K562 (cell line): ENCODE measurements around the gene PTCH1. TPM values are rescaled to one million over a fixed set of nuclear protein-coding genes. Genes with fewer than 3 reads are reported as not detected.

Source experiments
- CBX2 ChIP-seq: fragments of 200-600 bp; sonication (generic); IDR thresholded peaks from one replicate; pipeline ENCODE4 v1.6.1; 2012; ENCODE audit warnings: mild to moderate bottlenecking, low read length, inconsistent platforms; ENCODE audit not compliant: insufficient read depth, poor library complexity, severe bottlenecking
- CBX8 ChIP-seq: fragments of 200-600 bp; sonication (generic); IDR thresholded peaks from 2 replicates; pipeline ENCODE4 v1.6.1; 2012; ENCODE audit warnings: borderline replicate concordance, mixed run types, low read depth, mild to moderate bottlenecking, moderate library complexity, mixed read lengths, low read length, control low read depth, inconsistent platforms; ENCODE audit not compliant: poor library complexity, severe bottlenecking; ENCODE audit errors: extremely low read depth
- CGGBP1 ChIP-seq: fragments of 250-450 bp; sonication (Bioruptor Pico); IDR thresholded peaks from 2 replicates; pipeline ENCODE4 v1.9.0; 2021; ENCODE audit warnings: mild to moderate bottlenecking
- ETV5 ChIP-seq: sonication (generic); formaldehyde crosslinking; IDR thresholded peaks from 2 replicates; pipeline ENCODE4 v1.4.0; 2020; ENCODE audit warnings: low read depth, mild to moderate bottlenecking, missing genetic modification reagents
- HNRNPLL ChIP-seq: fragments of 200-400 bp; formaldehyde crosslinking; IDR thresholded peaks from 2 replicates; pipeline ENCODE4 v1.6.1; 2017; ENCODE audit warnings: low read length, low read depth, mild to moderate bottlenecking; ENCODE audit not compliant: poor library complexity, severe bottlenecking
- ILF3 ChIP-seq: fragments of 450-650 bp; IDR thresholded peaks from 2 replicates; pipeline ENCODE4 v1.6.1; 2018; ENCODE audit warnings: antibody characterized with exemption, mild to moderate bottlenecking, moderate library complexity, borderline replicate concordance
- ILK ChIP-seq: fragments of 450-650 bp; IDR thresholded peaks from 2 replicates; pipeline ENCODE4 v1.6.1; 2016; ENCODE audit warnings: missing genetic modification characterization, low read depth, mild to moderate bottlenecking, missing compliant biosample characterization, moderate library complexity, borderline replicate concordance
- KAT2B ChIP-seq: IDR thresholded peaks from one replicate; pipeline ENCODE4 v1.6.1; 2012; ENCODE audit warnings: low read depth, mild to moderate bottlenecking, control low read depth, inconsistent platforms, low read length, moderate library complexity
- KHSRP ChIP-seq: fragments of 450-650 bp; IDR thresholded peaks from 2 replicates; pipeline ENCODE4 v1.6.1; 2017
- MBD1 ChIP-seq: fragments of 250-450 bp; sonication (Bioruptor Pico); IDR thresholded peaks from 2 replicates; pipeline ENCODE4 v1.8.0; 2022; ENCODE audit warnings: inconsistent platforms
- MTF1 ChIP-seq: fragments of 250-450 bp; sonication (Bioruptor Pico); IDR thresholded peaks from 2 replicates; pipeline ENCODE4 v1.9.0; 2021; ENCODE audit warnings: moderate library complexity, mild to moderate bottlenecking, inconsistent platforms, borderline replicate concordance
- NELFE ChIP-seq: IDR thresholded peaks from 2 replicates; pipeline ENCODE4 v1.6.1; 2011; ENCODE audit warnings: mild to moderate bottlenecking; ENCODE audit not compliant: insufficient read depth, insufficient read length
- NFATC3 ChIP-seq: fragments of 450-650 bp; IDR thresholded peaks from 2 replicates; pipeline ENCODE4 v1.6.1; 2017; ENCODE audit warnings: mild to moderate bottlenecking
- RAD21 ChIP-seq, 2 experiments: fragments of 250-450 bp in 1 of 2; fragments of 450-650 bp in 1 of 2; sonication (Bioruptor Pico) in 1 of 2; formaldehyde crosslinking in 1 of 2; IDR thresholded peaks in 1 of 2; conservative IDR thresholded peaks in 1 of 2; 2 replicates each; pipeline versions ENCODE4 v1.4.0 to v1.8.0; 2020 to 2022; ENCODE audit warnings: mild to moderate bottlenecking in 2 of 2, moderate library complexity in 1 of 2
- SLC30A9 ChIP-seq: fragments of 250-450 bp; sonication (Bioruptor Pico); IDR thresholded peaks from 2 replicates; pipeline ENCODE4 v1.8.0; 2022; ENCODE audit warnings: mild to moderate bottlenecking, moderate library complexity
- SMARCB1 ChIP-seq: IDR thresholded peaks from 2 replicates; pipeline ENCODE4 v1.6.1; 2011; ENCODE audit warnings: improper control_type of control experiment, low read depth; ENCODE audit not compliant: insufficient read length
- SRSF9 ChIP-seq: fragments of 200-400 bp; formaldehyde crosslinking; IDR thresholded peaks from 2 replicates; pipeline ENCODE4 v1.6.1; 2017; ENCODE audit warnings: low read depth, low read length, borderline replicate concordance
- TGIF2 ChIP-seq: sonication (generic); formaldehyde crosslinking; IDR thresholded peaks from 2 replicates; pipeline ENCODE4 v1.8.1; 2022; ENCODE audit warnings: mild to moderate bottlenecking, missing genetic modification reagents, moderate library complexity
- U2AF2 ChIP-seq: fragments of 200-400 bp; formaldehyde crosslinking; optimal IDR thresholded peaks from 2 replicates; pipeline ENCODE3; 2017; ENCODE audit warnings: low read depth, mild to moderate bottlenecking, low read length
- ZNF146 ChIP-seq: IDR thresholded peaks from one replicate; pipeline ENCODE4 v1.6.1; 2018; ENCODE audit warnings: missing compliant biosample characterization; ENCODE audit not compliant: unreplicated experiment
- ZNF224 ChIP-seq: sonication (generic); formaldehyde crosslinking; IDR thresholded peaks from 2 replicates; pipeline ENCODE4 v1.8.0; 2022; ENCODE audit warnings: mild to moderate bottlenecking, missing genetic modification reagents
- ZNF347 ChIP-seq: fragments of 450-650 bp; formaldehyde crosslinking; IDR thresholded peaks from 2 replicates; pipeline ENCODE4 v1.4.0; 2020; ENCODE audit warnings: low read depth, mild to moderate bottlenecking, moderate library complexity
- ZNF511 ChIP-seq: sonication (generic); formaldehyde crosslinking; IDR thresholded peaks from 2 replicates; pipeline ENCODE4 v1.8.0; 2022; ENCODE audit warnings: mild to moderate bottlenecking, missing genetic modification reagents
- polyA plus RNA-seq, 8 experiments: library from polyadenylated mRNA; depleted of rRNA in 4 of 8; stranded (reverse) in 5 of 8; unstranded in 3 of 8; fragments of >200 nt; fragmentation: Nextera tagmentation in 2 of 8; fragmentation: Illumina TruSeq in 1 of 8; extraction: Ambion mirVana in 2 of 8; extraction: Trizol in 1 of 8; gene quantifications; 2 replicates each; pipeline versions ENCODE4 v1.2.1 to v1.2.3, GENCODE V29; 2011 to 2014; ENCODE audit warnings: inconsistent platforms in 1 of 8, missing spikeins in 1 of 8
- total RNA-seq, 7 experiments: library from RNA; depleted of rRNA in 6 of 7; stranded (reverse); fragments of >200 nt in 6 of 7; fragmentation: Illumina TruSeq in 2 of 7; extraction: Trizol in 2 of 7; gene quantifications; 2 replicates each; pipeline versions ENCODE4 v1.2.1 to v1.2.3, GENCODE V29; 2011 to 2021; ENCODE audit warnings: low replicate concordance in 1 of 7
- TF ChIP-seq, protein P1 (sequence below): fragments of 250-450 bp; sonication (Bioruptor Pico); IDR thresholded peaks from 2 replicates; pipeline ENCODE4 v1.8.0; 2021; ENCODE audit warnings: borderline replicate concordance, mild to moderate bottlenecking, moderate library complexity; ENCODE audit not compliant: poor library complexity, severe bottlenecking

The PTCH1 gene
- total and polyA plus RNA-seq, 9 of the 15 experiments (the other 6 are each of a cell fraction or from before 2014, with no cell fraction given) = 0.70 to 9.9 (median 3.8) TPM

DNA sequence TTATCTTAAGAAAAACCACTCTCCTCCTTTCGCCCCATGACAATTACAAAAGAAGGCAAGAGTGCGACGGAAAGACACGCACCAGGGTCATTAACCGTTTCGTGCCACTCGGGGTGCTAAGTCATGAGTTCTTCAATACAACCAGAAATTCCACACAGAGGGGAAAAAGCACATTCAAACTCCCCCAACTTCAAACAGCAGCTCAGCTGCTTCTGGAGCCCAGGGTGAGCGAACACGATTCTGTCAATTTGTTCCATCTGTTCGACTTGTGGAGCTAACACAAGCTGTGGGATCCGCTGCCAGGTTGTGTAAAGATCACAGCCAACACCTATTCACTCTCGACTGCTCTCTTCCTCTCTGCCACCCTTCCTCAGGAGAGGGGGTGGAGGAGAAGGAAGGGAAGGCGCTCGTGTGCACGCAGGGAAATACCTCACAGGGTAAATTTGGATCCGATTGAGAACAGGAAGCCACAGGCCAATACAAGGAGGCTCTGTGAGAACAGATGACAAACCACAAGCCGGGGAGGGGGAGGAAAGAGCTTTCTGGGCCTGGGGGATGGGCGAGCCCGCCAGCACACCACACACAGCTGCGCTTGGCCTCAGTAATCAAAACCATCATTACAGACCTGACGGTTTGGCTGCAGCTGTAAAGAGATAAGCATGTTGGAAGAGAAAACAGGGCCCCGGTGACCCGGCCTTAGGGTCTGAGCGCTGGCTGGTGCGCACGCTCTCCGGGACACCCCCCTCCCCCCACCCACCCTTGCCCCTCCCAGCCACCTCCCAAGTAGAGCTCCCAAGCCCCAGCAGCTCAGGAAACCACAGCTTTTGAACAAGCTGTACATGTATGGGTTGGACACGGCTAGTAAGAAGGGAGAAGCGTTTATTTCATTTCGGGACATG lies 54.3 kb downstream of the PTCH1 start (continued):
- no peak for TF ChIP-seq CBX2
- no peak for TF ChIP-seq U2AF2
- TF ChIP-seq ZNF224 = no peak
- no peak for TF ChIP-seq SMARCB1
- TF ChIP-seq MBD1 (CRISPR knock-in tag) = no peak
- no peak for TF ChIP-seq TGIF2 (CRISPR knock-in tag)
- no peak for TF ChIP-seq CGGBP1
- TF ChIP-seq NFATC3 = peak; percentile 70; the same call in 1 of the 2 replicates
- TF ChIP-seq ZNF347 = no peak
- TF ChIP-seq ZNF511 = no peak
- TF ChIP-seq ETV5 (CRISPR knock-in tag) = peak; percentile 87
- no peak for TF ChIP-seq CBX8
- TF ChIP-seq ILF3 = no peak
- TF ChIP-seq, protein P1, sequence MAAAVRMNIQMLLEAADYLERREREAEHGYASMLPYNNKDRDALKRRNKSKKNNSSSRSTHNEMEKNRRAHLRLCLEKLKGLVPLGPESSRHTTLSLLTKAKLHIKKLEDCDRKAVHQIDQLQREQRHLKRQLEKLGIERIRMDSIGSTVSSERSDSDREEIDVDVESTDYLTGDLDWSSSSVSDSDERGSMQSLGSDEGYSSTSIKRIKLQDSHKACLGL = no peak
- no peak for TF ChIP-seq MTF1 (CRISPR knock-in tag)
- TF ChIP-seq ILK (tag) = no peak
- no peak for TF ChIP-seq SLC30A9 (CRISPR knock-in tag)
- peak; percentile 62 for TF ChIP-seq KHSRP
- TF ChIP-seq NELFE = no peak
- TF ChIP-seq RAD21 (CRISPR knock-in tag; conservative IDR thresholded peaks at IDR 0.05 in 1 of 2, IDR thresholded peaks at IDR 0.05 in 1 of 2) = peak; percentile 28 to 51; a peak in 3 of 4 replicates
- TF ChIP-seq ZNF146 (CRISPR knock-in tag) = no peak
- TF ChIP-seq KAT2B = no peak
- TF ChIP-seq SRSF9 = no peak
- TF ChIP-seq HNRNPLL = no peak
